Uterus (tissue), 2 donors: Measurements from ENCODE around the gene AKT3.

Source experiments
- CTCF ChIP-seq, 4 experiments: fragments of 200-600 bp in 2 of 4; fragments of 450-650 bp in 2 of 4; sonication (generic) in 2 of 4; IDR thresholded peaks; one replicate each; pipeline ENCODE4 v1.5.1; 2016 to 2019; ENCODE audit warnings: antibody characterized with exemption in 4 of 4, mild to moderate bottlenecking in 2 of 4, moderate library complexity in 1 of 4
- POLR2A ChIP-seq, 2 donors: fragments of 450-650 bp; IDR thresholded peaks; one replicate each; pipeline ENCODE4 v1.6.1; 2016; ENCODE audit warnings: antibody characterized with exemption in 2 of 2, mild to moderate bottlenecking in 1 of 2, moderate library complexity in 1 of 2

- TF ChIP-seq CTCF (IDR thresholded peaks at IDR 0.05) (no peak), POLR2A (IDR thresholded peaks at IDR 0.05) (no peak)
Observed at GRCh38 chr1:243712242-243712641, 137.8 kb downstream of the AKT3 start.
